Activated CD4-positive, alpha-beta T cell treated with anti-CD3 and anti-CD28 coated beads, Interleukin-2, amount 50 U/mL, for 24 hours (primary cell): ENCODE data around the gene STARD6.
A peak's percentile ranks its signal among the peaks of the same experiment; 100 is the strongest.
"Not testable (repeated sequence)": the region's sequence is repeated elsewhere in the genome, so short reads cannot be mapped to it uniquely, and the experiment has no call there.

Source experiments
- DNase-seq, 2 donors: peaks; one replicate each; pipeline ENCODE4 v3.0.0-alpha.2; 2020; ENCODE audit warnings: low read depth in 1 of 2, low spot score in 1 of 2

The STARD6 gene, protein sequence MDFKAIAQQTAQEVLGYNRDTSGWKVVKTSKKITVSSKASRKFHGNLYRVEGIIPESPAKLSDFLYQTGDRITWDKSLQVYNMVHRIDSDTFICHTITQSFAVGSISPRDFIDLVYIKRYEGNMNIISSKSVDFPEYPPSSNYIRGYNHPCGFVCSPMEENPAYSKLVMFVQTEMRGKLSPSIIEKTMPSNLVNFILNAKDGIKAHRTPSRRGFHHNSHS

DNA sequence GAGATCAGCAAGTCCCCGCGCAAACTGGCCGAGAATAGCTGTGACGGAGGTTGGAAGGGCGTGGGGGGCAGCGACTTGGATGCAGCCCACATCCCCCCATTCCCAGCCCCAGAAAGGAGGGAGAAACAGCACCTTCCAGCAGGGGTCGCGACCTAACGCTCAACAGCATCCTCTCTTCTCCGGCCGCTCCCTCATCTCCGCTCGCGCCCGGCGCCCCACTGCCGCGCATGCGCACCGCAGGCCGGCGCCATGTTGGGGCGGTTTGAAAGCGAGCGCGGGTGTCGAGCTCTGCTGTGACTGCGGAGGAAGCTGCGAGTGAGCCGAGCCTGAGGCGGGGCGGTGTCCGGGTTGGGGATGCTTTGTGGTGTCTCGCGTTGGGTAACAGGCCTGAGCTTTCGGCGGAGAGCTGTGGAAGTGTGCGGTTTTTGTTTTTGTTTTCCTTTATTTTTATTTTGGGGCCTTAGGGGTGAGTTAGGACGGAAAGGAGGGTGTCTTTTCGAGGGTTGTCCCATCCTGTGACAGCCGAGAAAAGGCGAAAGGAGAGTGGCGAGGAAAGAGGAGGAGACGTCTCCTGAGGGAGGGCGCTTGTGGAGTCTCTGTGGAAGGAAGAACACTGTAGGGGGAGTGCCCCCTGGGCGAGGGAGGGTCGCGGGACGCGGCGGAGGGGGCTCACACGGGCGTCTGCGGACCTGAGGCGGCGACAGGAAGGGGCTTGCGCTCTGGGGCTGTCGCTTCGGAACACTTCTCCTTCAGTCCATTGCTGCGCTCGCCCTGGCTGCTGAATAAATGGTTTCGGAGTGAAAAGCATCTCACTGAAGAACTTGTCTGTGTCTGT, at the start of gene STARD6, which contains the start of gene C18orf54:
STARD6 (minus strand) TSS at position 199 of the 835 bp plus-strand sequence. CDS start 3,285 bp downstream, outside the sequence.
C18orf54 (plus strand) TSS at position 247 of the 835 bp plus-strand sequence. CDS start 2,667 bp downstream, outside the sequence.
- peak; percentile 70 to 84 for DNase-seq

DNA sequence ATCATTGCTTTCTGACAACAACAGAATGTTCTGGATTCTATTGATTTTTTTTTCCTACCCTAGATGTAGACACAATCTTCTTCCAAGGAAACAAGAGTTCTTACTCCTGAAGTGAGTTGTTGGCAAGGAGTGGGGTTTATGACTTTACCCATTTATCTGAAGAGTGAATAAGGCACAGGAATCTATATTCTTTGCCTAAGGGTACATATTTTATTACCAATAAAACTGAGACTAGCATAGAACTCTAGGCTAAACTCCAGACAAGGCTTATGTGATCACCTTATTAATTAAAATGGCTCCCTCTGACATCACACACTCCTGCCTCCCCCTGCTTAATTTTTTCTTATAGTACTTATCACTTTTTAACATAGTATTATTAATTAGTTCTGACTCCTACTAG, 47.6 kb upstream of the STARD6 start:
- no peak for DNase-seq

DNA sequence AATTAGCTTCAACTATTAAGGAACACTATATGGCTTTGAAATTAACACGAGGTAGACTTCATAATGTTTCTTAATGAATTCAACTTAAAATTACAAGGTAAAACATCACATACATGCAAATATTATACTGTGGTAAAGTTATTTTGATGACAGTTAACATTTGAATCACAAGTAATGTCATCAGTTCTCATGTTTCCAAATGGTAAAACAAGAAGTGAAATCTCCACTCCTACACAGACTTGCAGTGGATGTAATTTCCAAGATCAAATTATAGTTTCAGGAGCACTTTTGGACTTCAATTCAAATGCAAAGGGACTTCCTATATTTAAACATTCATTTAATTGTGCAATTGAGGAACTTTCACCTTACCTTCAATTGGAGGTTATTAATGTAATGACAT, 39.1 kb upstream of the STARD6 start:
- DNase-seq, result no peak

DNA sequence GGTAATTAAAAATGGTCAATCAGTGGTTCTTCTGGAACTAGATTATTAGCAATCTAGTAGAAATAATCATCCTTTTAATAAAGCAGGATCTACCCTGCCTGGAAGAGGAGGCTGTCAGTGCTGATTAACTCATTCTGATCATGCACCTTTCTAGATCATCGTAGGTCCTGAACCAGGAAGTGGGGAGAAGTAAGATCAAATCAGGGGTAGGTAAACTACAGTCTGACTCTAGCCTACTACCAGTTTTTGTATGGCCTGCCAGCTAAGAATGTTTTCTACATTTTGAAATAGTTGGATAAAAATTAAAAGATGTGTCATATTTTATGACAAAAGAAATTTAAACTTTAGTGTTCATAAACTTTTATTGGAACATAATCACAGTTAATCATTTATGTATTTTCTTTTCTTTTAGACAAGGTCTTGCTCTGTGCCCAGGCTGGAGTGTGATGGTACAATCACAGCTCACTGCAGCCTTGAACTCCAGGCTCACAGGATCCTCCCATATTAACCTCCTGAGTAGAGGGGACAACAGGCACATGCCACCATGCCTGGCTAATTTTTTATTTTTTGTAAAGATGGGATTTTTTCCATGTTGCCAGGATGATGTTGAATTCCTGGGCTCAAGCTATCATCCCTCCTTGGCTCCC, 36.1 kb upstream of the STARD6 start:
- DNase-seq, result no peak

DNA sequence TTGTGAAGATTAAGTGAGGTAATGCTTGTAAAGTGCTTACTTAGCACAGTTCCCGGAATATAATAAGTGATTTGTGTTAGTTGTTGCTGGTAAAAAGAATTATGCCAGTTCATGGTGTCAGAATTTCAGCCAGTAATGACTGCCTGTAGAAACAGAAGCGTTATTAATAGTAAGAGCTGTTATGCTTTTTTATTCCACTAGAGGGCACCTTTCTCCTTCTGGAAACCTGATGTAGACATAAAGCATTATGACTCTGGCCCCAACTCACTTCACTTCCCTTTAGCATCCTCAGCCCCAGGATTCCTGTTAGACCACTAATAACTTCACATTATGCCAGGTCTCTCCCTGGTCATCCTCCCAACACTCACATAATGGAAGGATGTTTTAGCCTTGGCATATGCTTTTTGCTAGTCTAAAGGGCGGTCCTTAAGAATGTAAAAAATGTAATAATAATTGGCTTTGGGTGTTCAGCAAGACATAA, 34.9 kb upstream of the STARD6 start:
- no peak for DNase-seq

DNA sequence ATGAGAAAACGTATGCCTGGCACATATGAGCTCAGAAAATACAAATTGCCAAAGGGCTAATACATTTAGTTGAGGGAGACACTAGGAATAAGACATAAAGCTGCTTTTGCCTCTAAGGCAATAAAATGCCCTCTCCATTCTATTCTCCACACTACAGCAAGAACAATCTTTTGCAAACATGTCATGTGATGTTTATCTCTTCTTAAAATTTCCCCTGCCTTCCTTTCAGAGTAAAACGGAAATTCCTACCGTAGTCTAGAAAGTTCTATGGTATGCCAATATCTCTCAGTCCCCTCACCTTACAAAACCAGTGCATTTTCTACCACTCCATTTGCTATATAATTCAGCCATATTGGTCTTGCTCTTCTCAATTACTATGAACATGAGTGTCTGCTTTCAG, 33.2 kb upstream of the STARD6 start:
- no peak for DNase-seq

DNA sequence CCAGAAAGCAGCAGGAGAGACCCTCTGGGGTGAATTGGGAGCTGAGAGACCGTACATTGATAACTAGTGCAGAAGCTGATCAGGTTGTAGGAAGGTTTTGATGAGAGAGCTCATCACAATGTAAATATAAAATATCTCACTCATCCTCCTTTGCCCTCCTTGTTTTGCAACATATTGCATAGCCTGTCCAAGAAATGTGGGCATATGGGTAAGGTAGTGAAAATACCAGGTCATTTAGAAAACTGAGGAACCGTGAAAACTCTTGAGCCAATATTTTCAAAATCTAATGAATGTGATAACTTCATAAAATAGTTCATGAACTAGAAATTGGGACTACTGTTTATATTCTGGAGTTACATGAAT, 31.5 kb upstream of the STARD6 start:
- DNase-seq, result no peak

DNA sequence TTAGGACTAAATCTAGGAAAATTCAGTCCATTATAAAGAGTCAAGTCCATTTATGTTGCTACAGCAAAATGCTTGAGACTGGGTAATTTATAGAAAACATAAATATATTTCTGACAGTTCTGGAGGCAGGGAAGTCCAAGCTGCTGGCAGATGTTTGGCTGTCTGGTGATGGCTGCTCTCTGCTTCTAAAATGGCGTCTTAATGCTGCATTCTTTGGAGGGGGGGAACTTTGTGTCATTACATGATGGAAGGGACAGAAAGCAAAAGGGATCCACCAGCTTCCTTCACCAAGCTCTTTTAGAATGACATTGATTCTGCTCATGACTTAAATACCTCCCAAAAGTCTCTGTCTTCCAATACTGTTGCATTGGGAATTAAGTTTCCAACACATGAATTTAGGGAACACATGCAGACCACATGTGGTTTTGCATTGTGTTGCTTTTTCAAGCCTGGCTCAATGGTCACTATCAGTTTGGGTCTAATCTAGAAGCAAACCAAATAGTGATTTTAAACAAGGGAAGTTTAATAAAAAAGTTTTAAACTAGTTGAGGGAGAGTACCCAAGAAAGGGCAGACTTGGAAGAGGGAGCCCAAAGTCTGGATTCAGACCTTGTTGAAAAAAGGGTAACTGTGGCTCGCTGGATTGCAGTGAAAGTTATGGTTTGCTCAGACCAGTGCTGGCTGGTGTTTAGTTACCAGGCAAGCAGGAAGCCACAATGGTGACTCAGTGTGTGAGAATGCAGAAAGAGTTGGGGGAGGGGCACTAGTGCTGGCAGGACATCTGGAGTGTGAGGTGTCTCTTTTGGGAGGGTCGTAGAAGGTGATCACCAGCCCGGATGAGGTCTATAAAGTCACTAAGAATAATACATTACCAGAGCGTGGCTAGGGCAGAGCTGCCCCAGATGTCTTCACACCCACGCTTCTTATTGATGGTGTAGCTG, 30.8 kb upstream of the STARD6 start:
- no peak for DNase-seq

DNA sequence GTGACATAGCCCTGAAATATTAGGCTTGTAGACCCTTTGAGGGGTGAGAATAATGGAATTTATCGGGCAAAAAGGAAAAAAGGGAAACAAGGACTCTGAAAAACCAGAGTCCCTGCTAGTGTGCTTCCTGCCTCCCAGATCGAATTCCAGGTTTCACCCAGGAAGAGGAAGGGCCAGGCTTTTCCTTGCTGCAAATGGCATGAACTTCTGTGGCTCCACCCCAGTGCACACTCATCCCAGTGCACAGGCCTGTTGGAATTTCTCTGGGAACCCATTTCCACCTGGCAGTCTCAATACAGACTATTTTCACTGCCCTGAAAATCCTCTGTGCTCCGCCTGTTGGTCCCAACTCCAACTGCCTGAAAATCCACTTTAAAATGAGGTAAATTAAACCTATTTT, 30.0 kb upstream of the STARD6 start:
- no peak for DNase-seq

DNA sequence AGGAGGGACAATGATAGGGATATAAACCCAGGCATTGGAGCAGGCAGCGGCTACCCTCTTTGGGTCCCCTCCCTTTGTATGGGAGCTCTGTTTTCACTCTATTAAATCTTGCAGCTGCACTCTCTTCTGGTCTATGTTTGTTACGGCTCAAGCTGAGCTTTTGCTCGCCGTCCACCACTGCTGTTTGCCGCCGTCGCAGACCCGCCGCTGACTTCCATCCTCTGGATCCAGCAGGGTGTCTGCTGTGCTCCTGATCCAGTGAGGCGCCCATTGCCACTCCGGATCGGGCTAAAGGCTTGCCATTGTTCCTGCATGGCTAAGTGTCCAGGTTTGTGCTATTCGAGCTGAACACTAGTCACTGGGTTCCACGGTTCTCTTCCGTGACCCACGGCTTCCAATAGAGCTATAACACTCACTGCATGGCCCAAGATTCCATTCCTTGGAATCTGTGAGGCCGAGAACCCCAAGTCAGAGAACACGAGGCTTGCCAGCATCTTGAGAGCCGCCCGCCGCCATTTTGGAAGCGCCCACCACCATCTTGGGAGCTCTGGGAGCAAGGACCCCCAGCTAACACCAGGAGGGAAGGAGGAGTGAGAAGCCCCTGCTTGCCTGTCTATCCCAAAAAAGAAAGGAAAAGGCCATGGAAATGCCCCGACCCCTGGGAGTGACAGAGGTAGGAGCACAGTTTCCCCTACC, 29.3 kb upstream of the STARD6 start:
- not testable (repeated sequence) for DNase-seq

DNA sequence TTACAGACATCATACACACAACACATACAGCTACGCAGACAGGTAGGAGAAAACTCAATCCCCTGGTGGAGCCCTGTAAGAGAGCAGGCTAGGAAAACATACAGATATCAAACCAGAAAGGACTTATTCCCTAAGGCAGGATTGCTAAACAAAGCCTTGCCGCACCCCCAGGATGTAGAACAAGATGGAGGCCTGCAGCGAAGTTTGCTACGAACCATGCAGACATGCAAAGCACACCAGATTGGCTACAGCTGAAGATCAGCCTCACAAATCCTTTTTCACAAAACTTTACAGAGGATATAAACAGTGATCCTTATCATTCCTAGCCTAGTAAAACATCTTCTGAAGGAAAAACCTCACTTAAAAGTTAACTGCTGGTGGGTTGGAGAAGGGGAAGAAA, 28.4 kb upstream of the STARD6 start:
- no peak for DNase-seq

DNA sequence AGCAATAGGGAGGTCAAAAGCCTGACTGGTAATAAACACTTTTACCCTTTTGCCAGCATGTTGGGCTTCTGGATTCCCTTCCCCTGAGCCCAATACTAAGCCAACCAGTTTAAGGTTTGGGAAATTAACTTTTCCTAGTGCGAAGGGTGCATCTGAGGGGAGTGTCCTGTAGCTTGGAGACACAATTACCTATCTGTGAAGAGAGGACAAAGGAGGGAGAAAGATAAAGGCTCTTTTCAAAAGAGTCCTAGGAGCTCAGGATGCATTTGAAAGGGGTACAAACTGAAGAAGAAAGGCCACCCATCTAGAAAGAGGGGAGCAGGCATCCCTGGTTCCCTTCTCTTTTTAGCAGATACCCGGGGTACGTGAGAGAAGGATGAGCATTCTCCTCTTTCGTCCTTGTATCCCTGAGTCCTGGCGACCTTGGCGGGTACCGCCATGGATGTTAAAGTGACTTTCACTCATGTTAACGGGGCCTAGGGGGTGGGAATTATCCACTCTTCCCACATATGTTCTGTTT, 25.1 kb upstream of the STARD6 start:
- no peak for DNase-seq

DNA sequence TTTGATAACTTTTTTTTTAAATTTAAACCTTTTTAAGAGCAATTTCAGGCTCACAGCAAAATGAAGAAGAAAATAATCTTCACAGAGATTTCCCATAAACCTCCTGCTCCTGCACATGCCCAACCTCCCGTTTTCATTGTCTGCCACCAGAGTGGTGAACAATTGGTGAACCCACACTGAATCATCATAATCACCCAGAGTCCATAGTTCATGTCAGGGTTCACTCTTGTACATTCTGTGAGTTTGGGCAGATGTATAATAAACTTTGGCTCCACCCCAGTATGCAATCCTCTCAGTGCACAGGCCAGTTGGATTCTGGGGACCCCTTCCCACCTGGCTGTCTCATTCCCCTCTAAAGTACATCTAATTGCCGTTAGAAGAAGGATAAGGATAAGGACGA, 24.4 kb upstream of the STARD6 start:
- DNase-seq, result no peak

DNA sequence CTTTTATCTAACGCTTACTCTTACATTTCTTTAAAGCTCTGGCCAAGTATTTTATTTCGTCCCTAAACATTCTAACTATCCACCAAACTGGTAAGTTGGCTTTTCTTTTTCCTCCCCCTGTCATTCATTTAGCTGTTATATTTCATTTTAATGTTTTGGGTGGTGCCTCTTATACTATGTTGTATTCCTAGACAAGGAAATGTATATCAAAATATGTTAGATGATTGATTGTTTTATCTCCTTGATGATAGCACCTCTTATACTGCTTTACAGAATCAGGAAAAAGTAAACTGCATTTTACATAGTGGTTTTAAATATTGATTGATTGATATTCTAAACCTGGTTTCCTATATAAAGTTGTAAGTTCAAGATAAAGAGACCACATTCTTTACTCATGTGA, 24.0 kb upstream of the STARD6 start:
- DNase-seq, result no peak

DNA sequence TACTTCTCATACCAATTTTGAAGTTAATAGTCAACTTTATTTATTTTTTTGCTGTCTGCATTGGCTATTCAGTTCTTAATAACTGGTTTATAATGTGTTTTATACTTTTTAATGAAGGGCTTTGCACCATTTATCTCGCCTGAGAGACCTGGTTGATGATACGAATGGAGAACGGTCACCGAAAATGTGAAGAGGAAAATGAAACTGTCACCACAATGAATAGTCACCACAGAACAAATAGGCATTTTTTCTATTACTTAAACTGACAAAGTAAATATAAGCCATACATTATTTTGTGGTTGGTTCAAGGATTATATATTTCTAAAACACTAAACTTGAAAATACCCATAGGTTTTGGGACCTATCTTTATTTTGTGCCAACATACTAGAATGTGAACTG, 20.4 kb upstream of the STARD6 start:
- DNase-seq, result no peak

DNA sequence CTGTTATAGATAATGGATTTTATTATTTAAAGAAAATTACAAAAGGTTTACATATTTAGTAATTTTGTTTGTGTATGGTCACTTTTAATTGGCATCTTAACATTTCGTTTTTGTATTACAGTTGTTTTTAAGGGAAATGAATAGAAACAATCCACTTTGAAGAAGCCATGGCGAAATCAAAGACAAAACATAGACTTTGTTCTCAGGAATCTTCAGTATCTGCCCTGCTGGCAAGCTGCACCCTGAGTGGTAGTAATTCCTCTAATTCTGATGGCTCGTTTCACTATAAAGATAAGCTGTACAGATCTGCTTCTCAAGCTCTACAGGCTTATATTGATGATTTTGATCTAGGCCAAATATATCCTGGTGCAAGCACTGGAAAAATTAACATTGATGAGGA, 2.7 kb upstream of the STARD6 start:
- no peak for DNase-seq

DNA sequence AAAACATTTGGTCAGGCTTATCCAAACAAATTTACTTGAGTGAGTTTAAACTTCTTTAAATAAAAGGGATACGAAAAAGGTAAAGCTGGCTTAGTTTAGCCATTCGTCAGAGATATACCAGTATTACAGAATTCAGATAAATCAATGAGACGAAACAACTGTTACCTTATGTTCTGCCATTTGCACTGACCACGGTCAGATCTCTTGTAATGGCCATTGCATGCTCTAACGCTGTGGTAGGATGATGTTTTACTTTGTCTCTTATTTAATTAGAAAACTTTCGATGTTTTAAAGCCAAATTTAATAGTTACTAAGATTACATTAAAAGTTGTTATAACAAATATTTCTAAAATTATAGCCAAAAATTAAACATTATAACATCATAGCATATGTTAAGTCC, 1.6 kb upstream of the STARD6 start:
- DNase-seq, result no peak

DNA sequence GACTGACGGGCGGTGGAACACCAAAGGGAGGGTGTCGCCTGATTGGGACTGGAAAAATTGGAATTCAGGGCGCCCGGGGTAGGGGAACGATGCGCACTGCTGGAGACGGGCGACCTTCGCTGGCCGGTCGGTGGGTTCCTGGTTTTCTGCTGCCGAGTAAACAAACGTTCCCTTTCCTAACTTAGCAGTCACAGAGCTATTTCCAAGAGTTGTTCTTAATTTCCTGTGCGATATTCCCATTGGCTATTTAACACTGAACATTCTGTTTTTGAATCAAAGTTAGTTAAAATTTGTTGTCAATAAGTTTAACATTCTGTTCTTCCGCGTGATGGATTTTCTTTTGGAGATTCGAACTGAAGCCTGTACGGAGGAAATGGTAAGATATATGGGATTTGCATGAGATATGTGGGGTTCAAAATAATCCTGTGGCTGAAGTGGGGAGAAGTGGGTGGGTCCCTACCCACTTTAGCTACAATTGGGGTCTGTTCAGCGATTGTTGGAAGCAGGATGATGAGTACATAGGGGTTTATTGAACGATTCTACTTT, 910 bp upstream of the STARD6 start:
- no peak for DNase-seq

DNA sequence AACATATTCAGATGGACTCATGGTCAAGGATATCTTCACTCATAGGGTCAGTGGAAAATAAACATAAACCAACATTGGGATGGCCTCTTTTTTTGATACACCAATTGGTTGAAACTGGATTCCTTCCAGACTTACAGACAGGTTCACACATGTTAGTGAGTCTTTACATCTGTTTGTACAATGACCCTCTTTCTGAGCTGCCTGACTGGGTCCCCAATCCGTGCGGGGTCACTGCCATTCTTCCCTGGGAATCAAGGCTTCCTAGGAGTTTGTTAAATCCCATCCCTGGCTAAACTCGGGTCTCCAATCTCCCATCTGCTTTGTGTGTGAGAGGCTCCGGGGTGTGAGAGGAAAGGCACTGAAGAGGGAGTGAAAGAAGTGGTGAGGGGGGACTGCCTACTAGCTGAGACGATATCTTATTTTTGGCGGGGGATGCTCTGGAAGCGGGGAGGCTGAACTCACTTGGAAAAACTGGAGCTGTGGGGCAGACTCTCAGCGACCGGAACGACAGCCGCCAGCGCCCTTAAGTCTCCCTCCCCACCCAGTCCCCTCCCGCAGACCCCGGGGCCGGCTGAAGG, 487 bp downstream of the STARD6 start:
- no peak for DNase-seq
